Colonic mucosa (tissue), 4 donors: ENCODE data around the gene RPS5. TPM values are rescaled to one million over a fixed set of nuclear protein-coding genes. Genes with fewer than 3 reads are reported as not detected.

Experiments used
- DNase-seq: peaks from one replicate; pipeline ENCODE4 v3.0.0-alpha.2; 2020
- H3K27ac ChIP-seq: fragments of 200-600 bp; one replicate; pipeline ENCODE4 v1.8.0; 2021
- H3K27me3 ChIP-seq: fragments of 200-600 bp; one replicate; pipeline ENCODE4 v1.8.0; 2021
- H3K36me3 ChIP-seq: fragments of 200-600 bp; one replicate; pipeline ENCODE4 v1.8.0; 2021
- H3K4me1 ChIP-seq: fragments of 200-600 bp; one replicate; pipeline ENCODE4 v1.8.0; 2021; ENCODE audit warnings: mild to moderate bottlenecking
- H3K4me3 ChIP-seq: fragments of 200-600 bp; one replicate; pipeline ENCODE4 v1.8.0; 2021
- H3K9ac ChIP-seq, 2 donors: one replicate each; pipeline ENCODE4 v1.7.0; 2013; ENCODE audit warnings: control low read depth in 2 of 2, low read depth in 2 of 2, low read length in 2 of 2
- H3K9me3 ChIP-seq: fragments of 200-600 bp; one replicate; pipeline ENCODE4 v1.8.0; 2021
- intact Hi-C: fragments of 100-400 bp; cut with DNase I; formaldehyde crosslinking; loops from one replicate; pipeline ENCODE4 v1.14.1; 2022
- total RNA-seq, 2 donors: library from RNA; stranded (reverse); fragmentation: NEBNext Ultra II Directional in 1 of 2; extraction: Animal tissue kit (Norgen Biotek cat#: 25700) in 1 of 2; gene quantifications; one replicate each; pipeline ENCODE4 v1.2.1, GENCODE V29; 2021
- TF ChIP-seq, protein P1 (sequence below): fragments of 200-600 bp; IDR thresholded peaks from one replicate; pipeline ENCODE4 v1.8.0; 2022; ENCODE audit warnings: antibody characterized with exemption, mild to moderate bottlenecking
- donor health status: healthy.
- donor health status: DM: no; HTN: no; CAD: no.
- donor health status: DM: no; HTN: no; CAD: no.

Gene RPS5
- total RNA-seq, 2 donors from 2014 or later = 781 to 884 TPM

DNA sequence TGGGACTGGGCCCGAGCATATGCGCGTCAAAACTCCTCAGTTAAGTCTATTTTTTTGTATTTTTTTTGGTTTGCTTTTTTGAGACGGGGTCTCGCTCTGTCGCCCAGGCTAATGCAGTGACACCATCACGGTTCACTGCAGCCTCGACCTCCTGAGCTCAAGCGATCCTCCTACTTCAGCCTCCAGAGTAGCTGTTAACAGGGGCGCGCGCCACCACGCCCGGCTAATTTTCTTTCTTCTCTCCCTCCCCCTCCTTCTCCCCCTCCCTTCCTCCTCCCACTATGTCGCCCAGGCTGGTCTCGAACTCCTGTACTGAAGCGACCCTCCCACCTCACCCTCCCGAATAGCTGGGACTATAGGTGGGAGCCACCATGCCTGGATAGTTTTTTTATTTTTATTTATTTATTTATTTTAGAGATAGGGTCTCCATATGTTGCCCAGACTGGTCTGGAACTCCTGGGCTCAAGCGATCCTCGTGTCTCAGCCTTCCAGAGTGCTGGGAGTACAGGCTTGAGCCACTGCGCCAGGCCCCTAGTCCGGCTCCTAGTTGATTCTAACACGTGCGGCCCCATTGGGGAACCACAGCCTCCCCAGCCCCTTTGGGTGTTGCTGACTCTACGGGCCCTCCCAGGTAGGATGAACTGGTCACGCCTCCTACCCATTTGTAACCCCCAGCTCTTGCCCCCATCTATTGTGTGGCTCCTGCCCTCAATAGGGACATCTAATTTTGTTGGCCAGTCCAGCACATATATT, 5.4 kb upstream of the RPS5 start:
- Histone ChIP-seq H3K4me3 (peak overlapping the region; percentile 80), H3K9me3 (no peaks in the 10 kb centered on the region), H3K4me1 (peaks cover 4% of the 10 kb centered on the region), H3K9ac (peak overlapping the region; percentile 46 to 89), H3K27me3 (no peaks in the 10 kb centered on the region), H3K36me3 (no peaks in the 10 kb centered on the region), H3K27ac (peak overlapping the region; percentile 88)
- TF ChIP-seq, protein P1, sequence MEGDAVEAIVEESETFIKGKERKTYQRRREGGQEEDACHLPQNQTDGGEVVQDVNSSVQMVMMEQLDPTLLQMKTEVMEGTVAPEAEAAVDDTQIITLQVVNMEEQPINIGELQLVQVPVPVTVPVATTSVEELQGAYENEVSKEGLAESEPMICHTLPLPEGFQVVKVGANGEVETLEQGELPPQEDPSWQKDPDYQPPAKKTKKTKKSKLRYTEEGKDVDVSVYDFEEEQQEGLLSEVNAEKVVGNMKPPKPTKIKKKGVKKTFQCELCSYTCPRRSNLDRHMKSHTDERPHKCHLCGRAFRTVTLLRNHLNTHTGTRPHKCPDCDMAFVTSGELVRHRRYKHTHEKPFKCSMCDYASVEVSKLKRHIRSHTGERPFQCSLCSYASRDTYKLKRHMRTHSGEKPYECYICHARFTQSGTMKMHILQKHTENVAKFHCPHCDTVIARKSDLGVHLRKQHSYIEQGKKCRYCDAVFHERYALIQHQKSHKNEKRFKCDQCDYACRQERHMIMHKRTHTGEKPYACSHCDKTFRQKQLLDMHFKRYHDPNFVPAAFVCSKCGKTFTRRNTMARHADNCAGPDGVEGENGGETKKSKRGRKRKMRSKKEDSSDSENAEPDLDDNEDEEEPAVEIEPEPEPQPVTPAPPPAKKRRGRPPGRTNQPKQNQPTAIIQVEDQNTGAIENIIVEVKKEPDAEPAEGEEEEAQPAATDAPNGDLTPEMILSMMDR = no peak
- intact Hi-C loops = loop anchor here (2.0 kb wide), 1 partner anchor 19 kb away; the partner anchor contains the start of gene ZNF497
- no peak for DNase-seq

DNA sequence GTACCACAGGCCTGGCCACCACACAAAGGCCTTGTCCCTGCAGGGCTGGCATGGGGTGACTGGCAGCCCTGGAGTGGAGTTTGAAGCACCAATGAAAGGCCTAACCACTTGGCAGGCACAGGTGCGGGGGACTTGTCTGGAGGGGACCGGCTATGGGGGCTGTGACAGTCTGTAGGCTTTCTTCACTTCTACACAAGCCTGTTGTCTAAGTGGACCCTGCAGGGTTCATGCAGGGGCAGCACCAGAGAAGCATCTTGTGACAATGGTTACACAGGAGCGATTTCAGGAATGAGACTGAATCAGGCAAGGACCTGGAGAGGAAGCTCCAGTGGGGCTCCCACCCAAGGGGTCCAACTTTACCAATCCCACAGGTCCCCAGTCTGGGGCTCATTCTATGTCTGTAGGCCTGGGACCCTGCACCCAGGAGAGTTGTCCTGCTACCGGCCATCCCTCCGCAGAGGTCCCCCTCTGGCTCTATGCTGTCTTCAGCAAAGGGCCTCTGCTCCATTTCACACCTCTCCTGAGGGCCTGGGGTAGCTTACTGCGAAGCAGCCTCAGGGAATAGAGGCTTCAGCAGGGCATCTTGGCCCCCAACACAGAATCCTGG, 4.0 kb upstream of the RPS5 start:
- intact Hi-C loops = no loop called here
- no peaks in the 10 kb centered on the region for H3K36me3 ChIP-seq
- no peak for DNase-seq
- no peaks in the 10 kb centered on the region for H3K9me3 ChIP-seq
- H3K27ac ChIP-seq = no peak overlapping the region
- no peak overlapping the region for H3K9ac ChIP-seq
- no peak overlapping the region for H3K4me3 ChIP-seq
- TF ChIP-seq, protein P1 = no peak
- no peaks in the 10 kb centered on the region for H3K27me3 ChIP-seq
- H3K4me1 ChIP-seq = peaks cover 9% of the 10 kb centered on the region

DNA sequence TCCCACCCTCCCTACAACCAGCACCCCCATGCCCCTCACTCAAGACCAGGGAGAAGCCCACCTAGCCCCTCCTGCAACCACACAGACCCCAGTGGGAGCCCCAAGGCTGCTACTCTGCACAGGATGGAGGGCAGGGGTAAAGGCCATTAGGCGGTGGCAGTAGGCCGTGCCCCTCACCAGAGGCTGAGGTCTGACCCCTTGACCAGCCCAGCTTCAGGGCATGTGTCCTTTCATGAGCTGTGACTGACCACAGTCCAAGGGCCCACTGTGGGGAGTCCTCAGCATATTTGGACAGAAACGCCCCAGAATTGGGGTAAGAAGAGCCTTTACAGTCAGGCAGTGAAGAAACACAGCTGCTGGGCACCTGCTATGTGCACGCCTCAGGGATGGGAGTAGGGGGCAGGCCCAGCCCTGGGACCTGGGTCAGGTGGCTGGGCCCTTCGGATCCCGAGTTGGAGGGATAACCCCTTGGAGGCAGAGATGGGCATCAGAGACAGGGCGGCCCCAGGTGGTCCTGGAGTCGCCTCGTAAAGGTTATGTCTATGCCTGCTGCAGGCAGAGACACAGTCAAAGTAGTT, 1.7 kb upstream of the RPS5 start:
- no peak overlapping the region for H3K4me3 ChIP-seq
- peak overlapping the region; percentile 94 for H3K27ac ChIP-seq
- no peaks in the 10 kb centered on the region for H3K9me3 ChIP-seq
- no peak for DNase-seq
- intact Hi-C loops = no loop called here
- H3K36me3 ChIP-seq = no peaks in the 10 kb centered on the region
- no peaks in the 10 kb centered on the region for H3K27me3 ChIP-seq
- peaks cover 6% of the 10 kb centered on the region for H3K4me1 ChIP-seq
- H3K9ac ChIP-seq = peak overlapping the region; percentile 85 to 91
- TF ChIP-seq, protein P1 = no peak

DNA sequence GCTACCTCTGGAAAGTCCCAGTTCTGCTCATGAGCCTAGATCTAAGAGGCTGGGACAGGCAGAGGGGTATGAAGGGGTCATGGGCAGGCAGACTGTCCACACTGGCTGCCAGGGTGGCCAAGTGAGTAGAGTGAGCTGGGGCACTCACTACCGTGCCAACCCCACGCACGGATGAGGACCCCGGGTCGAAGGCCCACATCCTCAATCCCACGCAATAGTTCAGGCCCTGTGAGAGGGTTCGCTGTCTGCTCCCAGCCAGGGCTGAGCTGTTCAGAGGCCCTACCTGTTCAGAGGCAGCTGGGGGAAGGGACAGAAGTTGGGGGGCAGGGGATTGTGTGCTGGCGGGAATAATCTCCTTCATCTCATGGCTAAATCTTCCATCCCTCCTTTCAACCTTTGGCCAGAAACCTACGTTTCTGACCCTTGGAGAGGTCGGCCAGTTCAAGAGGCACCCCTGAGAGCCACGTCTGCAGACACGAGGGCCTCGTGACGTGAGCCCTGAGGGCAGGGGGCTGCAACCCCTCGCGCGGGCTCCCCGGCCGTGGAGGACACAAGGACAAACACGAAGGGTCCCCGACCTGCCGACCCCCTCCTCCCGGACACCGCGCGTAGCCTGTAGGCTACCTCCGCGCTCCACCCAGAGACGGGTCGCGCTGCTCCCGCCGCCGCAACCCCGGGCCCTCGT, 1.0 kb upstream of the RPS5 start:
- intact Hi-C loops = no loop called here
- H3K9me3 ChIP-seq = no peaks in the 10 kb centered on the region
- H3K9ac ChIP-seq = peak overlapping the region; percentile 85 to 91
- DNase-seq = no peak
- H3K27me3 ChIP-seq = no peaks in the 10 kb centered on the region
- peaks cover under 1% of the 10 kb centered on the region for H3K36me3 ChIP-seq
- TF ChIP-seq, protein P1 = no peak
- peak overlapping the region; percentile 94 for H3K27ac ChIP-seq
- H3K4me3 ChIP-seq = peak overlapping the region; percentile 85
- H3K4me1 ChIP-seq = peaks cover 6% of the 10 kb centered on the region
